Neural cell (in vitro differentiated cells): ENCODE results near the gene MTO1.

ENCODE experiments used
- CTCF ChIP-seq: fragments of 450-650 bp; IDR thresholded peaks from 2 replicates; pipeline ENCODE4 v1.5.1; 2014; ENCODE audit warnings: antibody characterized with exemption, mild to moderate bottlenecking, moderate library complexity; ENCODE audit not compliant: poor library complexity, severe bottlenecking
- EP300 ChIP-seq: fragments of 450-650 bp; conservative IDR thresholded peaks from 2 replicates; pipeline ENCODE4 v1.6.1; 2014; ENCODE audit warnings: antibody characterized with exemption, mild to moderate bottlenecking, moderate library complexity; ENCODE audit not compliant: poor library complexity, severe bottlenecking
- EZH2 ChIP-seq: fragments of 200-600, 300-800 bp; shearing (Covaris generic), sonication (generic); IDR thresholded peaks from 2 replicates; pipeline ENCODE4 v1.6.1; 2014; ENCODE audit warnings: antibody characterized with exemption, low read length, borderline replicate concordance, mild to moderate bottlenecking; ENCODE audit not compliant: insufficient read depth, poor library complexity, severe bottlenecking
- POLR2AphosphoS5 ChIP-seq: IDR thresholded peaks from 2 replicates; pipeline ENCODE4 v1.6.1; 2012
- REST ChIP-seq: IDR thresholded peaks from 2 replicates; pipeline ENCODE4 v1.6.1; 2012; ENCODE audit warnings: borderline replicate concordance
- TAF1 ChIP-seq: IDR thresholded peaks from 2 replicates; pipeline ENCODE4 v1.6.1; 2012; ENCODE audit warnings: low read depth

- TF ChIP-seq EP300 (no peak), CTCF (no peak), POLR2AphosphoS5 (no peak), REST (no peak), EZH2 (no peak), TAF1 (no peak)
These were observed 55.3 kb downstream of the MTO1 start for GRCh38 chr6:73516514-73517489.
